ENCODE results near the gene DDX6.

DNA sequence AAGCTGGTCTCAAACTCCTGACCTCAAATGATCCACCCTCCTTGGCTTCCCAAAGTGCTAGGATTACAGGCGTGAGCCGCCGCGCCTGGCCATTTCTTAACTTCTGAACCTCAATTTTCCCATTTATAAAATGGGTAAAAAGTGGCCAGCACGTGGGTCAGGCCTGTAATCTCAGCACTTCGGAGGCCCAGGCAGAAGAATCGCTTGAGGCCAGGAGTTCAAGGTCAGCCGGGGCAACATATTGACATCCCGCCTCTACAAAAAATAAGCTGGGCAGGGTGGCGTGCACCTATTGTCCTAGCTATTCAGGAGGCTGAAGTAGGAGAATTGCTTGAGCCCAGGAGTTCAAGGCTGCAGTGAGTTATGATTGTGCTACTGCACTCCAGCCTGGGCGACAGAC is 6.5 kb upstream of the DDX6 start:
- TF ChIP-seq, protein P1, sequence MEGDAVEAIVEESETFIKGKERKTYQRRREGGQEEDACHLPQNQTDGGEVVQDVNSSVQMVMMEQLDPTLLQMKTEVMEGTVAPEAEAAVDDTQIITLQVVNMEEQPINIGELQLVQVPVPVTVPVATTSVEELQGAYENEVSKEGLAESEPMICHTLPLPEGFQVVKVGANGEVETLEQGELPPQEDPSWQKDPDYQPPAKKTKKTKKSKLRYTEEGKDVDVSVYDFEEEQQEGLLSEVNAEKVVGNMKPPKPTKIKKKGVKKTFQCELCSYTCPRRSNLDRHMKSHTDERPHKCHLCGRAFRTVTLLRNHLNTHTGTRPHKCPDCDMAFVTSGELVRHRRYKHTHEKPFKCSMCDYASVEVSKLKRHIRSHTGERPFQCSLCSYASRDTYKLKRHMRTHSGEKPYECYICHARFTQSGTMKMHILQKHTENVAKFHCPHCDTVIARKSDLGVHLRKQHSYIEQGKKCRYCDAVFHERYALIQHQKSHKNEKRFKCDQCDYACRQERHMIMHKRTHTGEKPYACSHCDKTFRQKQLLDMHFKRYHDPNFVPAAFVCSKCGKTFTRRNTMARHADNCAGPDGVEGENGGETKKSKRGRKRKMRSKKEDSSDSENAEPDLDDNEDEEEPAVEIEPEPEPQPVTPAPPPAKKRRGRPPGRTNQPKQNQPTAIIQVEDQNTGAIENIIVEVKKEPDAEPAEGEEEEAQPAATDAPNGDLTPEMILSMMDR (IDR thresholded peaks at IDR 0.05) = no peak
- no peak for TF ChIP-seq EZH2 (IDR thresholded peaks at IDR 0.05; ENCODE audit: borderline replicate concordance, insufficient read depth, low read depth, low read length, poor library complexity, severe bottlenecking)

All from B cell (primary cell).